Measurements from ENCODE around the gene OXNAD1.

GRCh38 chr3:16258177-16258576, 6.8 kb upstream of the OXNAD1 start:
- TF ChIP-seq EZH2 (IDR thresholded peaks at IDR 0.05) = no peak
- TF ChIP-seq POLR2AphosphoS5 (IDR thresholded peaks at IDR 0.05; ENCODE audit: borderline replicate concordance, low read depth, low read length) = no peak
- no peak for TF ChIP-seq FOXP2 (optimal IDR thresholded peaks at IDR 0.05; ENCODE audit: control extremely low read depth, extremely low read length, insufficient read depth)

Measured in SK-N-MC (cell line).